HCT116 (cell line): ENCODE measurements around the gene CORO2B. TPM values are rescaled to one million over a fixed set of nuclear protein-coding genes. Genes with fewer than 3 reads are reported as not detected.
A peak's percentile ranks its signal among the peaks of the same experiment; 100 is the strongest.

Experiments used
- ATAC-seq: fragments of 200-7000 bp; cut with Tn5 transposase; 2 replicates; pipeline ENCODE4 v1.9.1; 2020; ENCODE audit warnings: mild to moderate bottlenecking, moderate library complexity
- BruUV-seq: library from RNA; stranded (reverse); fragments of 400-500 nt; replicated peaks from 2 replicates; lab custom pipeline; 2021; lab: Mats Ljungman, UMichigan
- CTCF ChIA-PET: fragments of 300-600 bp; sonication (Branson Sonifier 250); formaldehyde crosslinking; loops from one replicate; lab custom pipeline; 2021; ENCODE audit warnings: antibody characterized with exemption; lab: Charles Lee
- POLR2A ChIA-PET: fragments of 300-600, 350-600 bp; sonication (Branson Sonifier 250); formaldehyde crosslinking; loops from one replicate; lab custom pipeline; 2021; ENCODE audit warnings: antibody characterized with exemption; lab: Charles Lee
- RAD21 ChIA-PET, 2 experiments: fragments of 300-600 bp; sonication (Branson Sonifier 250); formaldehyde crosslinking; loops; one replicate each; lab custom pipeline; 2023; ENCODE audit warnings: low total read pairs in 2 of 2; ENCODE audit not compliant: uncharacterized antibody in 2 of 2, unreplicated experiment in 2 of 2, low non-redundant PET in 1 of 2; lab: Charles Lee
- DNase-seq: peaks from one replicate; pipeline ENCODE4 v3.0.0-alpha.2; 2010; ENCODE audit warnings: low read depth, low spot score
- H2AFZ ChIP-seq: fragments of 200-600 bp; shearing (Covaris generic), sonication (generic); 2 replicates; pipeline ENCODE4 v1.6.1; 2017; ENCODE audit warnings: low read depth, mixed run types, mixed read lengths, antibody characterized with exemption, low read length; ENCODE audit not compliant: poor library complexity, severe bottlenecking
- H3K27ac ChIP-seq: 2 replicates; pipeline ENCODE4 v1.5.1; 2012; ENCODE audit warnings: low read depth, low read length
- H3K27me3 ChIP-seq: fragments of 200-600 bp; sonication (generic); 2 replicates; pipeline ENCODE4 v1.6.1; 2016; ENCODE audit warnings: mixed run types, low read length, mixed read lengths; ENCODE audit not compliant: insufficient read depth
- H3K36me3 ChIP-seq, 2 experiments: fragments of 200-500 bp in 1 of 2; fragments of 200-600 bp in 1 of 2; sonication (Bioruptor generic) in 1 of 2; sonication (generic) in 1 of 2; 2 replicates each; pipeline versions ENCODE4 v1.5.1 to v1.6.1; 2014 to 2016; ENCODE audit warnings: low read length in 2 of 2, inconsistent platforms in 1 of 2, mixed read lengths in 1 of 2, mixed run types in 1 of 2; ENCODE audit not compliant: insufficient read depth in 2 of 2, control insufficient read depth in 1 of 2
- H3K4me1 ChIP-seq, 2 experiments: fragments of 200-600 bp in 1 of 2; sonication (generic) in 1 of 2; 2 replicates each; pipeline versions ENCODE4 v1.5.1 to v1.6.1; 2012 to 2017; ENCODE audit warnings: low read length in 2 of 2, inconsistent platforms in 1 of 2, mild to moderate bottlenecking in 1 of 2, mixed read lengths in 1 of 2, mixed run types in 1 of 2, moderate library complexity in 1 of 2; ENCODE audit not compliant: insufficient read depth in 2 of 2, control insufficient read depth in 1 of 2
- H3K4me2 ChIP-seq: fragments of 200-600 bp; sonication (generic); 2 replicates; pipeline ENCODE4 v1.6.1; 2017; ENCODE audit warnings: mixed run types, low read length, mixed read lengths
- H3K4me3 ChIP-seq, 2 experiments: fragments of 200-600 bp in 1 of 2; sonication (generic) in 1 of 2; replicated peaks in 1 of 2; 2 replicates each; pipeline ENCODE4 v1.5.1; 2011 to 2016; ENCODE audit warnings: low read length in 2 of 2, control low read depth in 1 of 2, low read depth in 1 of 2, mild to moderate bottlenecking in 1 of 2, mixed read lengths in 1 of 2, mixed run types in 1 of 2
- H3K79me2 ChIP-seq: fragments of 200-600 bp; sonication (generic); 2 replicates; pipeline ENCODE4 v1.6.1; 2017; ENCODE audit warnings: mild to moderate bottlenecking, mixed run types, low read length, moderate library complexity, mixed read lengths; ENCODE audit not compliant: insufficient read depth
- H3K9ac ChIP-seq: fragments of 200-600 bp; sonication (generic); 2 replicates; pipeline ENCODE4 v1.6.1; 2016; ENCODE audit warnings: low read length, mixed read lengths
- H3K9me2 ChIP-seq: fragments of 200-600 bp; sonication (generic), shearing (Covaris generic); 2 replicates; pipeline ENCODE4 v1.6.1; 2017; ENCODE audit warnings: mixed run types, mild to moderate bottlenecking, moderate library complexity; ENCODE audit not compliant: insufficient read depth
- H3K9me3 ChIP-seq, 2 experiments: fragments of 200-500 bp in 1 of 2; fragments of 200-600 bp in 1 of 2; sonication (Bioruptor generic) in 1 of 2; sonication (generic) in 1 of 2; 2 replicates each; pipeline ENCODE4 v1.6.1; 2014 to 2017; ENCODE audit warnings: low read length in 2 of 2, mixed read lengths in 2 of 2, inconsistent platforms in 1 of 2, low read depth in 1 of 2, mild to moderate bottlenecking in 1 of 2, mixed run types in 1 of 2, moderate library complexity in 1 of 2; ENCODE audit not compliant: control insufficient read depth in 1 of 2, insufficient read depth in 1 of 2
- H4K20me1 ChIP-seq: fragments of 200-600 bp; sonication (generic), shearing (Covaris generic); 2 replicates; pipeline ENCODE4 v1.6.1; 2017; ENCODE audit warnings: mixed run types, mild to moderate bottlenecking, moderate library complexity; ENCODE audit not compliant: insufficient read depth
- CBX3 ChIP-seq: IDR thresholded peaks from 2 replicates; pipeline ENCODE4 v1.6.1; 2012; ENCODE audit warnings: low read depth
- JUND ChIP-seq: IDR thresholded peaks from 2 replicates; pipeline ENCODE4 v1.6.1; 2012
- SP1 ChIP-seq: IDR thresholded peaks from 2 replicates; pipeline ENCODE4 v1.6.1; 2012; ENCODE audit warnings: low read depth
- TCF7L2 ChIP-seq: IDR thresholded peaks from 2 replicates; pipeline ENCODE4 v1.7.0; 2011; ENCODE audit warnings: borderline replicate concordance, inconsistent platforms; ENCODE audit not compliant: insufficient read depth, insufficient read length; ENCODE audit errors: extremely low read depth
- YY1 ChIP-seq: IDR thresholded peaks from 2 replicates; pipeline ENCODE4 v1.6.1; 2011; ENCODE audit warnings: low read length, low read depth, moderate library complexity, mild to moderate bottlenecking; ENCODE audit not compliant: insufficient replicate concordance; ENCODE audit errors: extremely low read depth
- intact Hi-C: fragments of 100-400 bp; cut with micrococcal nuclease; formaldehyde crosslinking; loops from 2 replicates; pipeline ENCODE4 v1.10.0; 2022
- total RNA-seq: library from RNA; stranded (reverse); gene quantifications from one replicate; pipeline ENCODE4 v1.2.1, GENCODE V29; 2021; ENCODE audit not compliant: unreplicated experiment
- TF ChIP-seq, protein P1 (sequence below): IDR thresholded peaks from 2 replicates; pipeline ENCODE4 v1.6.1; 2012; ENCODE audit warnings: low read depth
- TF ChIP-seq, protein P2 (sequence below): IDR thresholded peaks from 2 replicates; pipeline ENCODE4 v1.6.1; 2012
- TF ChIP-seq, protein P3 (sequence below): IDR thresholded peaks from 2 replicates; pipeline ENCODE4 v1.6.1; 2012
- TF ChIP-seq, protein P4 (sequence below), 3 experiments: fragments of 200-600 bp in 1 of 3; sonication (generic) in 1 of 3; IDR thresholded peaks in 2 of 3; conservative IDR thresholded peaks in 1 of 3; 2 replicates each; pipeline ENCODE4 v1.5.1; 2012 to 2017; ENCODE audit warnings: low read depth in 2 of 3, low read length in 2 of 3, antibody characterized with exemption in 1 of 3, borderline replicate concordance in 1 of 3, control low read depth in 1 of 3, mild to moderate bottlenecking in 1 of 3, mixed read lengths in 1 of 3, mixed run types in 1 of 3, moderate library complexity in 1 of 3; ENCODE audit not compliant: insufficient read depth in 1 of 3
- TF ChIP-seq, protein P5 (sequence below): IDR thresholded peaks from 2 replicates; pipeline ENCODE4 v1.6.1; 2011; ENCODE audit warnings: mild to moderate bottlenecking, low read length, moderate library complexity; ENCODE audit not compliant: insufficient replicate concordance; ENCODE audit errors: extremely low read depth

The CORO2B gene
- total RNA-seq, 1 experiment from 2014 or later: 2.8 TPM

DNA sequence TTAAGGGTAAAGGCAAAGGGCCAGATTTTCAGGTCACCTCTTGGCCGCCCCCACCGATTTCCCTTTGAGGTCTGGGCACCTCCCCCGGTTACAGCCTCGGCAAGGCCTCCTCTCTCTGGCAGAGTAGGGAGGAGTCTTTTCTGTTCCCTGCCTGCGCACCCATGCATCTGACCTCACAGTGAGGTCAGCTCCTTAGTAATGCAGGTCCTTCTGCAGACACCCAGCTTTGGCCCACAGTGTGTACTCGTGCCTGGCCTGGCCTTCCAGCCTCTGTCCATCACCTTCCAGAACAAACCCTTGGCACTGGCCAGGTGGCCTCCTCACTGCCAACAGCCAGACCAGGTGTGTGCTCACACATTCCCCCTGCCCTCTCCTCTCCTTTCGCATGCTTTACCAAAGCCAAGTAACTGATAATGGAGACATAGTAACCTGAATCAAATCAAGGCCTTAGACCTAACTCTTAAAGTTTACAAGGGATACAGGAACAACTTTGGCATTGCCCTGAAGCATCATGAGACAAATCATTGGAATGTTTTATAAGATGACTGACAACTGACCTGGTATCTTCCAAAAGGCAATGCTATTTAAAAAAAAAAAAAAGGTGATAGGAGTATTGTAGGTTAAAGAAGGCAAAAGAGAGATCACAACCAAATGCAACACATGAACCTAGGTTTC is 61.3 kb downstream of the CORO2B start:
- RAD21 ChIA-PET: interaction anchor here in 1 of 2 experiments (1.0 kb wide), 1 partner anchor 56 kb away, joined by 3 read pairs; no protein-coding TSS in a partner anchor
- H3K4me1 ChIP-seq: peaks cover 5 to 56% of the 10 kb centered on the region in 2 experiments; a peak in 3 of 4 replicates
- H3K27ac ChIP-seq: no peak overlapping the region
- no peaks in the 10 kb centered on the region for H3K36me3 ChIP-seq
- H3K4me2 ChIP-seq: peak overlapping the region; percentile 40
- H3K9ac ChIP-seq: no peak overlapping the region
- DNase-seq: no peak
- CTCF ChIA-PET: no interaction called here
- no peaks in the 10 kb centered on the region for H3K27me3 ChIP-seq
- H3K4me3 ChIP-seq: no peak overlapping the region
- H3K79me2 ChIP-seq: no peaks in the 10 kb centered on the region
- H3K9me2 ChIP-seq: no peaks in the 10 kb centered on the region
- POLR2A ChIA-PET: no interaction called here
- H4K20me1 ChIP-seq: no peaks in the 10 kb centered on the region
- TF ChIP-seq CBX3: no peak
- TF ChIP-seq, protein P1, sequence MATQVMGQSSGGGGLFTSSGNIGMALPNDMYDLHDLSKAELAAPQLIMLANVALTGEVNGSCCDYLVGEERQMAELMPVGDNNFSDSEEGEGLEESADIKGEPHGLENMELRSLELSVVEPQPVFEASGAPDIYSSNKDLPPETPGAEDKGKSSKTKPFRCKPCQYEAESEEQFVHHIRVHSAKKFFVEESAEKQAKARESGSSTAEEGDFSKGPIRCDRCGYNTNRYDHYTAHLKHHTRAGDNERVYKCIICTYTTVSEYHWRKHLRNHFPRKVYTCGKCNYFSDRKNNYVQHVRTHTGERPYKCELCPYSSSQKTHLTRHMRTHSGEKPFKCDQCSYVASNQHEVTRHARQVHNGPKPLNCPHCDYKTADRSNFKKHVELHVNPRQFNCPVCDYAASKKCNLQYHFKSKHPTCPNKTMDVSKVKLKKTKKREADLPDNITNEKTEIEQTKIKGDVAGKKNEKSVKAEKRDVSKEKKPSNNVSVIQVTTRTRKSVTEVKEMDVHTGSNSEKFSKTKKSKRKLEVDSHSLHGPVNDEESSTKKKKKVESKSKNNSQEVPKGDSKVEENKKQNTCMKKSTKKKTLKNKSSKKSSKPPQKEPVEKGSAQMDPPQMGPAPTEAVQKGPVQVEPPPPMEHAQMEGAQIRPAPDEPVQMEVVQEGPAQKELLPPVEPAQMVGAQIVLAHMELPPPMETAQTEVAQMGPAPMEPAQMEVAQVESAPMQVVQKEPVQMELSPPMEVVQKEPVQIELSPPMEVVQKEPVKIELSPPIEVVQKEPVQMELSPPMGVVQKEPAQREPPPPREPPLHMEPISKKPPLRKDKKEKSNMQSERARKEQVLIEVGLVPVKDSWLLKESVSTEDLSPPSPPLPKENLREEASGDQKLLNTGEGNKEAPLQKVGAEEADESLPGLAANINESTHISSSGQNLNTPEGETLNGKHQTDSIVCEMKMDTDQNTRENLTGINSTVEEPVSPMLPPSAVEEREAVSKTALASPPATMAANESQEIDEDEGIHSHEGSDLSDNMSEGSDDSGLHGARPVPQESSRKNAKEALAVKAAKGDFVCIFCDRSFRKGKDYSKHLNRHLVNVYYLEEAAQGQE: no peak
- no peak for TF ChIP-seq TCF7L2
- no peak for TF ChIP-seq JUND
- TF ChIP-seq YY1: no peak
- TF ChIP-seq, protein P2, sequence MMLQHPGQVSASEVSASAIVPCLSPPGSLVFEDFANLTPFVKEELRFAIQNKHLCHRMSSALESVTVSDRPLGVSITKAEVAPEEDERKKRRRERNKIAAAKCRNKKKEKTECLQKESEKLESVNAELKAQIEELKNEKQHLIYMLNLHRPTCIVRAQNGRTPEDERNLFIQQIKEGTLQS: no peak
- no peak for TF ChIP-seq SP1
- TF ChIP-seq, protein P3, sequence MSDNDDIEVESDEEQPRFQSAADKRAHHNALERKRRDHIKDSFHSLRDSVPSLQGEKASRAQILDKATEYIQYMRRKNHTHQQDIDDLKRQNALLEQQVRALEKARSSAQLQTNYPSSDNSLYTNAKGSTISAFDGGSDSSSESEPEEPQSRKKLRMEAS: no peak
- TF ChIP-seq, protein P4, sequence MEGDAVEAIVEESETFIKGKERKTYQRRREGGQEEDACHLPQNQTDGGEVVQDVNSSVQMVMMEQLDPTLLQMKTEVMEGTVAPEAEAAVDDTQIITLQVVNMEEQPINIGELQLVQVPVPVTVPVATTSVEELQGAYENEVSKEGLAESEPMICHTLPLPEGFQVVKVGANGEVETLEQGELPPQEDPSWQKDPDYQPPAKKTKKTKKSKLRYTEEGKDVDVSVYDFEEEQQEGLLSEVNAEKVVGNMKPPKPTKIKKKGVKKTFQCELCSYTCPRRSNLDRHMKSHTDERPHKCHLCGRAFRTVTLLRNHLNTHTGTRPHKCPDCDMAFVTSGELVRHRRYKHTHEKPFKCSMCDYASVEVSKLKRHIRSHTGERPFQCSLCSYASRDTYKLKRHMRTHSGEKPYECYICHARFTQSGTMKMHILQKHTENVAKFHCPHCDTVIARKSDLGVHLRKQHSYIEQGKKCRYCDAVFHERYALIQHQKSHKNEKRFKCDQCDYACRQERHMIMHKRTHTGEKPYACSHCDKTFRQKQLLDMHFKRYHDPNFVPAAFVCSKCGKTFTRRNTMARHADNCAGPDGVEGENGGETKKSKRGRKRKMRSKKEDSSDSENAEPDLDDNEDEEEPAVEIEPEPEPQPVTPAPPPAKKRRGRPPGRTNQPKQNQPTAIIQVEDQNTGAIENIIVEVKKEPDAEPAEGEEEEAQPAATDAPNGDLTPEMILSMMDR (IDR thresholded peaks at IDR 0.05 in 2 of 3, conservative IDR thresholded peaks at IDR 0.05 in 1 of 3; ENCODE audit: borderline replicate concordance in 1 of 3, insufficient read depth in 1 of 3, low read depth in 2 of 3, low read length in 2 of 3): no peak
- TF ChIP-seq, protein P5, sequence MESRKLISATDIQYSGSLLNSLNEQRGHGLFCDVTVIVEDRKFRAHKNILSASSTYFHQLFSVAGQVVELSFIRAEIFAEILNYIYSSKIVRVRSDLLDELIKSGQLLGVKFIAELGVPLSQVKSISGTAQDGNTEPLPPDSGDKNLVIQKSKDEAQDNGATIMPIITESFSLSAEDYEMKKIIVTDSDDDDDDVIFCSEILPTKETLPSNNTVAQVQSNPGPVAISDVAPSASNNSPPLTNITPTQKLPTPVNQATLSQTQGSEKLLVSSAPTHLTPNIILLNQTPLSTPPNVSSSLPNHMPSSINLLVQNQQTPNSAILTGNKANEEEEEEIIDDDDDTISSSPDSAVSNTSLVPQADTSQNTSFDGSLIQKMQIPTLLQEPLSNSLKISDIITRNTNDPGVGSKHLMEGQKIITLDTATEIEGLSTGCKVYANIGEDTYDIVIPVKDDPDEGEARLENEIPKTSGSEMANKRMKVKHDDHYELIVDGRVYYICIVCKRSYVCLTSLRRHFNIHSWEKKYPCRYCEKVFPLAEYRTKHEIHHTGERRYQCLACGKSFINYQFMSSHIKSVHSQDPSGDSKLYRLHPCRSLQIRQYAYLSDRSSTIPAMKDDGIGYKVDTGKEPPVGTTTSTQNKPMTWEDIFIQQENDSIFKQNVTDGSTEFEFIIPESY: no peak
- H3K9me3 ChIP-seq: no peaks in the 10 kb centered on the region
- no peak overlapping the region for H2AFZ ChIP-seq
- no TSS peak for BruUV-seq
- peak; percentile 56; the same call in 1 of the 2 replicates for ATAC-seq
- intact Hi-C loops: no loop called here
